ENCODE data around the gene RANBP1.

RANBP1 gene

DNA sequence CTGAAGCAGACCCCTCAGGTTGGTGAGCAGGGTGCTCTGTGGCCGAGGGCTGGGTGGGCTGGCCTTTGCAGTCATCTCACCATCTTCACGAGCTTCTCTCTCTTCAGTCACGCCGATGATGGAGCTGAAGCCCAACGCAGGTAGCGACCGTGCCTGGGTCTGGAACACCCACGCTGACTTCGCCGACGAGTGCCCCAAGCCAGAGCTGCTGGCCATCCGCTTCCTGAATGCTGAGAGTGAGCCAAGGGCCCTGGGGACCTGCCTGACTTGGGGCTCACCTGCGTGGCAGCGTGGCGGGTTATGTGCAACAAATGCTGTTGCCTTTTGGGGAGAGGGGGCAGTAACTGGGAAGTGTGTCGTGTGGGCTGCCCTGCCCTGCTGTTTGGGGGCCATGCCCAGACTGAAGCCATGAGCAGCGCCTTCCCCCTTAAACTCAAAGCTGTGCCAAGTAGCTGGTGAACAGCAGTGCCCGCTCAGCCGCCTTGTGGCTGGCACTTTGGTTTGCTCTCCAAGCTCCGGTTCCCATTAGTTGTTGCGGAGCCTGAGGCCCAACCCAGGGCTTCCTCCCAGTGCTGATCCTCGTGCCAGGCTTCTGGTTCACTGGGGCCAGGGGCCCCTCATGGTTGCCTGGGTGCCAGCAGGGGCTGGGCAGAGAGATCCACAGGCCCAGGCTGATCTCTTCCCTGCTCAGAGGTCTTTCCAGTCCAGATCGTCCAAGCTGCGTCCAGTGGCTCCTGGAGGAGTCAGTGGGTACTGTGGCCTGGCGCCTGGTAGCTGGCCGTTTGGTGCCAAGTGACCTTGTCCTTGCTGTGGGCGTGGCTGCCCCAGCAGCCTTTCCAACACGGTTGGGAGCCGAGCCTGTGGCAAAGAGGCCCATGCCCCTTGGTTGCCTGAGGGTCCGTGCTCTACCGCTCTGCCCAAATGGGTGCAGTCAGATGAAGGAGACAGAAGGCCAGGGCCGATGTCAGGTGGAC, 9.6 kb downstream of the RANBP1 start:
- DNase-seq, result no peak

DNA sequence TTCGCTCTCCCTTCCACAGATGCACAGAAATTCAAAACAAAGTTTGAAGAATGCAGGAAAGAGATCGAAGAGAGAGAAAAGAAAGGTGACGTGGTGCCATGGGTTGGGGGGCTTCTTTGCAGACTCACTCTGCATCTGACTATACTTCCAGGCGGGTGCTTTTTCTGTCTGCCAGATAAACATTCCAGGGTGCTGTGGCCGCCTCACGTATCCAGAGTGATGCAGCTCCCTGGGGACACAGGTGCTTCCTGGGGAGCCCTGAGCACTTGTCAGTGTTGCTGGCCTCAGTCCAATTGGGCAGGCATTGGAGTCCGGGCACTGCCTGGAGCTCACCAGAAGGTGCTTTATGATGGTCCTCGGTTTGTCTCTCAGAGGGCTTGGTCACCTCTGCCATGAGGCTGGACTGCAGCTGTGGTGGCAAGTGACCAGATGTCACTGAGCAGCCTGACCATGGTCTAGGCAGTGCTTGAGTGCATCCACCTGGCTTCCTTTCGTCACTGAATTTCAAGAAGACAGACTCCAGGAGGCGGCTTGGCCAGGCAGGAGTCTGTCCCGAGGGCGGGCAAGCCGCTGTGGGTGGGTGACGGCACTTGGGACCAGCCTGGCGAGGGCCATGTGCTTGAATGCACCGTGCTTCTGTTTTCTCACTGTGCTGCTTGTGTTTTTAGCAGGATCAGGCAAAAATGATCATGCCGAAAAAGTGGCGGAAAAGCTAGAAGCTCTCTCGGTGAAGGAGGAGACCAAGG, 10.6 kb downstream of the RANBP1 start:
- DNase-seq, result no peak

DNA sequence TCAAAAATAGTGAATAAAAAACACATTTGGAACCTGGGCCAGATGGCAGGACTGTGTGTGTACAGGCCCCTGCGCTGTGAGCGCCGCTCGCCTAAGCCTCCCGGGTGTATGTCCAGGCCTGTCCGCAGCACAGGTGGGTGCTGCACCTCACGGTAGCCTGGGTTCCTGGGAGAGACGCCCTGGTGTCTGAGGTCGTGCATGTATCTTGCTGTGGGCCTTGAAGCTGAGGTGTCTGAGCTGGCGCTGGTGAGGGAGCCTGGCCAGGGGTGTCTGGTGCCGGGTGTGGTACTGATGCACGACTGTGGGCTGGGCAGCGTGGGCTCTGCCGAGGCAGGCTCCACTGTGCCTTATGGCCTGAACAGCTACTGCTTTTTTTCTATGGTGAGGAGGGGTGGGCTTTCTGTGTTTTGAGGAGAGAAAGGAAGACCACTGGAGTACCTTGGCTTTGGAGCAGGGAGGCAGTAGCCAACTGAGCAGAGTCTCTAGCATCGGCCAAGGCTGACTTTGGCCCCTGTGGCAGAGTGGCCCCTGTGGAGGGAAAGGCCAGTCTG, 11.5 kb downstream of the RANBP1 start:
- no peak for DNase-seq

DNA sequence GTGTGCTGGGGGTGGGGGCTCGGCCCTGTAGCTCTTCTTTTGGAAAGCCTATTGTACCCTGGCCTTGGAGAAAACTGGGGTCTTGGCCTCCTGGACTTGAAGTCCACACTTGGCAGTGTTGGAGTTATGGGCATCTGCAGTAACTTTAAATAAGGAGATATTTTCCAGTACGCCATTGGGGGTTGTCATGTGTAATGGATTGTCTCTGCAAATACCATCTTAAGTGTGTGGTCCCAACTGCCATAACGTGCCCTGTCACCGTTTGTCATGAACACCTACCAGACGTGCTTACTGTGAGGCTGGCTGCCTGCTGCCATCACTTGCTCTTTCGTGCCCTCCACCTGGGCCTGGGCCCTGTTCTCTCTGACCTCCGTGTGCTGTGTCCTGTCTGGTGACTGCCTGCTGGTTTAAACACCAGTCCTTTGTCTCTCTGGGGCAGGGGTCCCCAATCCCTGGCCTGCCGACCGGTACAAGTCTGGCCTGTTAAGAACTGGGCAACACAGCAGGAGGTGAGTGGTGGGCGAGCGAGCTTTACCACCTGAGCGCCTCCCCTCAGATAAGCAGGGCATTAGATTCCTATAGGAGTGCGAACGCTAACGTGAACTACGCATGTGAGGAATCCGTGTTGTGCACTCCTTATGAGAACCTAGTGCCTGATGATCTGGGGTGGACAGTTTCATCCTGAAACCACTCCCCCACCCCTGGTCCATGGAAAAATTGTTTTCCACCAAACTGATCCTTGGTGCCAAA, 12.1 kb downstream of the RANBP1 start:
- no peak for DNase-seq

DNA sequence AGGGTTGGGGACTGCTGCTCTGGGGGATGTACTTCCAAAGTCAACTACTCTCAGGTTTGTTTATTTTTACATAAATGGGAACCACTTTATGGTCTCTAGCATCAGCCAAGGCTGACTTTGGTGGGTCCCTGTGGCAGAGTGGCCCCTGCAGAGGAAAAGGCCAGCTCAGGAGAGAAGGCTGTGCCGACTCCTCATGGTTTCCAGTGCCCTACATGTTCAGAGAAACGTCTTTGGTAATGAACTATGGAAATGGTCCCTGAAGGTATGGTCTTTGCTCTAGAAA, 12.7 kb downstream of the RANBP1 start:
- DNase-seq, result no peak

DNA sequence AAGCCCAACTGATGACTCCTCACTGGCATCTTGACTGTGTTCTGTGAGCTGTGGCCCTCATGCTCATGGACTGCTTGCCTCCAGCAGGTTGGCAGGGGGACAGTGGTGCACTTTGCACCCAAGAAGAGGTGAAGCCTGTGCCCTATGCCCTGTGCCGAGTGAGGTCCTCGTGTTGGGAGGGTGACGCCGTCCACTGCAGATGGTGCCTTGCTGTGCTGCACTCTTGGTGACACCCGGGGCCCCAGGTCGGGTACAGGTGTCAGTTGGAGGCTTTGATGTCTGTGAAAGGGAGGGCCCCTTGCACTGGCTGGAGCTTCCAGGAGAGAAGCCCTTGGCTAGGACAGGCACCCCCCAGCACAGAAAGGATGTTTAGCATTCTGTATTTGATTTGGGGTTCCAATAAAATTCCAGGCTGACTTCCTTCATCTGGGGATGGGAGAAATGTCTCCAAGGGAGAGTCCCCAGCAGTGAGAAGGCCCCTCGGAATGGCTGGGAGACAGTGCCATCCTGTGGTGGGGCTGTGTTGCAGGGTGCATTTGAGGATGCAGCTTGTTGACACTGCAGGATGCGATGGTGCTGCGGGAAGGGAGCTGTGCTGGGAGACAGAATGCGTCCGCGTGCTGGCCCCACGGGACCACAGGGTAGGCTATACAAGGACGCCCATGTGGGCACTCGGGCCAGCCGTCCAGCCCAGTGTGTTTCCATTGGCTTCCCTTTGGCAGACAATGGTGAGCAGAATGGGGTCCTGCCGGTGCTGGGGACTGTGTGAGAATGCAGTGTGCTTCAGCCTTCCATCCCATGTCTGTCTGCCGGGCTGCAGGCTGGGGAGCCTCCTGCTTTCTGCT, 13.2 kb downstream of the RANBP1 start:
- peak; percentile 30 for DNase-seq

DNA sequence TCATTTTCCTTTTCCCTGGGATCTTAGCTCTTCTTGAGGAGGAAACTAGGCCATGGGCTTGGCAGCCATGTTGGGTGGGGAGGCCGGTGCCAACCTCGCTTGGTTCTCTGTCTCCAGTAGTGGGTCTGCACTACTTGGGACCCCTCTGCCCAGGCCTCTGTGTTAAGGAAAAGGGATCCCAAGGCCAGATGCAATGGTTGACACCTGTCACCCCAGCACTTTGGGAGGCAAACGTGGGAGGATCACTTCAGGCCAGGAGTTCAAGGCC, 13.8 kb downstream of the RANBP1 start:
- no peak for DNase-seq

DNA sequence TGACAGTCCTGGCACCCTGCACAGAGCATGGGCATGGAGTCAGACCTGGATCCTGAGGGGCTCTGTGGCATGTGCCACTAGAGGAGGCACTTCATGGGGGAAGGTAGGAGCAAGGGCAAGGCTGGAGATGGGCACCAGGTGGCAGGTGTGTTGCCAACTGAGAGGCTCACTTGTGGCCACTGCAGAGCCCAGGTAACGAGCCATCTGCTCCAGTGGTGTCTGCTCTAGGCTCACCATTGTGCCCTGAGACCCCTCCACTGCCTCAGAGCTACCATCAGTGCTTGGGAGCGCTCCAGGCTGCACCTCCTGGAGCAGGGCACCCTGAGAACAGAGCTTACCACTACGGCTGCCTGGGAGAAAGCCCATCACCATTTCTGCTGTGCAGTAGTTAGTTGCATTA, 14.4 kb downstream of the RANBP1 start:
- DNase-seq, result no peak

DNA sequence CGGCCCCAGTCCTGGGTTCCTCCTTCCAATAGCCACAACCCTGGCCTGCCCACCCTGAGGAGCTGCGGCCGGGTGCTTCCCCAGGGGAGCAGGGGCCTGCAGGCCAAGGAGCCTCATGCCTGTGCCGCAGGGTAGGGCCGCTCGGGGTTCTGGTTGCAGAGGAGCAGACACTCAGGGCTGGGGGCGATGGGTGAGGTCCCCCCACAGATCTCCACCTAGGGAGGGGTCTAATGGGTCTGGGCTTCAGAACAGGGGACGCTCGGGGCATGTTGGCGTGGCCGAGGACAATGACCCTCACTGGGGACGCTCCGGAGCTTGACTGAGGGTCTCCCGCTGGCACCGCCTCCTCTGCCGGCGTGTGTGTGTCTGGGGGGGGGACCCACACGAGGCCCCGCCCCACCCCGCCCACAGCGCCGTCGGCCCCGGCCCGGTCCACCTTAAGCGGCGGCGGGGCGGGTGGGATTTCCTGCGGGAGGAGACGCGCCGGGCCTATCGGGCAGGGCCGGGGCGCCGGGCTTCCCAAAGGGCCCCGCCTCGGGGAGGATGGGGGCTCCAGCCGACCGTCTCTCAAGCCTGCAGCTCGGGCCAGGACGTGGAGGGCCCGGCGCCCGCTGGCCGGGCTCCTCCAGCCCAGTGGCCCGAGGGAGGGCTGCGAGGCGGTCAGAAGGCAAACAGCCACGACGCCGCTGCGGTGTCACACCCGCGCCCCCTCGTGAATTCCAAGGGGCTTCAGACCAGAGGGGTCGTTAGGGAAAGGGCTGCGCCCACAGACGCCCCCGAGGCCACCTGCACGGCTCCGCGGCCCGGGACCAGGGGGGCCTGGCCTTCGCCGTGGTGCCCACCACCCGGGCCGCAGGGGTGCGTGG, 15.1 kb downstream of the RANBP1 start:
- DNase-seq, result peak; percentile 82

DNA sequence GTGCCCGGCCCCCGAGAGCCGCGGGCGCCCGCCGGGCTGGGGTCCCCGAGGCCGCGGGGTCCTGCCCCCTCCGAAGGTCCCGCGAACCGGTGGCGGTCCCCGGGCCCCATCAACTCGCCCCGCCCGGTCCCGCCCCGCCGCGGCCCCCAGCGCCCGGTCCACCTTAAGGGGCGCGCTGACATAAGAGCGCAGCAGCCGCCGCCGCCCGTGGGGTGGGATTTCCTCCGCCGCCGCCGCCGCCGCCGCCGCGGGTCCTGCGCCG, 15.6 kb downstream of the RANBP1 start, which contains the start of gene ZDHHC8:
Gene ZDHHC8 (plus strand): TSS at position 208 of the 262 bp plus-strand sequence. CDS start 144 bp downstream, outside the sequence.
- peak; percentile 34 for DNase-seq

DNA sequence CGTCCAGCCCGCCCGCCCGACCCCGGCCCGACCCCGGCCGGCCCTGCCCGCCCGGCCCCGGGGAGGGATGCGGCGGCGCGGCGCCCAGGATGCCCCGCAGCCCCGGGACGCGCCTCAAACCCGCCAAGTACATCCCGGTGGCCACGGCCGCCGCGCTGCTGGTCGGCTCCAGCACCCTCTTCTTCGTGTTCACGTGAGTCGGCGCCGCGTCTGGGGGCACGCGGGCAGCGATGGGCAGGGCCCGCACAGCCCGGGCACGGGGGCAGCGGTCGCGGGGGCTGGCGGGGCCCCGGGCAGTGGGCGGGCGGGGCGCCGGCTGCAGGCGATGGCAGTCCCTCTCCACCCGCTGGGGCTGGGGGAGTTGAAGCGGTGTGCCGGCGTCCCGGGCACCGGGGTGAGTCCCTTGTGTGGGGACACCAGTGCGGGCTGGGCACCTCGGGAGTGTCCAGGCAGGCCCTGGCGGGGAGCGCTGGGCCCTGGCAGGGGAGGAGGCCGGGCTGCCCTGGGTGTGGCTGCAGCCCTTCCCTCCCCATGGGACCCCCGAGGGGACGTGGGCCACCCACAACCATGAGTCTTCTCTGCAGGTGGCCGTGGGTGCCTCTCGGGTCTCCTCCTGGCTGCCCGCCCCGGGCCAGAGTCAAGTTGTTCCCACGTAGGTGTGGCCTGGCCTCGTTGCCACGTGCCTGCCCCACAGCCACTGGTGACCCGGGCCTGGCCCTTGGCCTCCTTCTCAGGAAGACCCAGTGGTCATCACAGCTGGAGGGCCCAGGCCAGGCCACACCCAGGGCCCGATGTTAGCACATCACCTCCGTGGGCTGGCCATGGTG, 16.2 kb downstream of the RANBP1 start:
- DNase-seq, result no peak

DNA sequence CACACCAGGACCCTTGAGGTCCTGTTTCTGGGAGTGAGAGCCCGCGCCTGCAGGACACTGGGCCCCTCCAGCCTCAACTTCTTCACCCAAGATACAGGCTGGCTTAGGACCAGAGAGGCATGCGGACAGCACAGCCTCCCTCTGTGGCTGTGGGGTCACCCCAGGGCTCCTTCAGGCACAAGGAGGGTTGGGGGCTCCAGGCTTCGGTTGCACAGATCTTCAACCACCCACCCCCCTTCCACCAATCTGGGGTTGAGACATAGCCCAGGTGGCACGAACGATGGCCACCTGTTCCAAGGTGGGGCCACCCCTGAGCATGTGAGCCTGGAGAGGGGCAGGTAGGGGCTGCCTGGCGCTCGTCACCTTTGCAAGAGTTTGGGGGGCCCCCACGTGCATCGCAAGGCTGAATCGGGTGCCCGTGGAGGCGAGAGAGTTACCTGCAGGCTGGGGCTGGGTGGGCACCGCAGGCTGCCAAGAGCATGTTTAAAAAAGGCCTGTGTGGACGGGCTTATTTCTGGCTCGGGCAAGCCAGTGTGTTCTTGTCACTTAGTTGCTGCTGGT, 16.9 kb downstream of the RANBP1 start:
- no peak for DNase-seq

DNA sequence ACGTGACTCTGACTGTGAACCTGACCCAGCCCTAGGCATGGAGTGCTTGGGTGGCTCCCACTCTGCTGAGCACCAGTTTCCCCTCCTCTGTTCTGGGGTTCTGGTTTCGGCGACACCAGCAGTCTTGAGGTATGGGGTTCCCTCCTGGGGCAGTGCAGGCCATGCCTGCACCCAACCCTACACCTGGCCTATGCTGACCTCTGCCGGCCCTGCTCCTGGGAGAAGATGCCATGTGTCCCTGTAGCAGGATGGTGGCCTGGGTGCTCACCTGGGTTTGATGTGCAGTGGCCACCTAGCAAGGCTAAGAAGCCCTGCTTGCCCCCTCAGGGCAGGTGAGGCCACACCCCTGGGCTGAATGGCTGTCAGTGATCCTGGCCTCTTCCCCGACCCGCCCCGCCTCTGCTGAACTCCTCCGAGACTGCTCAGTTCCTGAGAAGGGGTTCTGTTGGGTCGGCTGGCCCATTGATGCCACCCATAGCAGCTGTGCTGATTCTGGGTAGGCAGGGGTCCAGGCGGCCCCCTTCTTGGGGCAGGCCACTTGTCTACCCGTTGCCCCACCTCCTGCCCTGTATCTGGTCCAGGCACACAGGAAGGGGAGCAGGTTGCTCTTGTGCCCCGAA, 18.1 kb downstream of the RANBP1 start:
- no peak for DNase-seq

DNA sequence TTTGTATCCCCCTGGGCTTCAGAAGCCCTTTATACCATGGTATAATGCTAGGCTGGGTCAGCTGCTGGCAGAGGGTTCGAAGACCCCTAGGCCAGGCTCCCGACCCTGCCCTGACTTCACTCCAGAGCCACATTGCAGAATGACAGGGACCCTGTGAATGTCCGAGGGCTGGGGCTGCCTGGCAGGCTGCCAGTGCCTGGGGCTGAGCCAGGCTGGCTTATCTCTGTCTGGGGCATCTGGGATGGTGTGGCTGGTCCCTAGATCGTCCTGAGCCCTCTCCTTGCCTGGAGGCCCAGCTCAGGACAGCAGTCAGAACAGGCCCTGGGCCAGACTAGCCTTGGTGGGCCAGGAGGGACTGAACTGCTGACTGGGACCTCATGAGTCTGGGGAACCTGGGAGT, 19.4 kb downstream of the RANBP1 start:
- no peak for DNase-seq

DNA sequence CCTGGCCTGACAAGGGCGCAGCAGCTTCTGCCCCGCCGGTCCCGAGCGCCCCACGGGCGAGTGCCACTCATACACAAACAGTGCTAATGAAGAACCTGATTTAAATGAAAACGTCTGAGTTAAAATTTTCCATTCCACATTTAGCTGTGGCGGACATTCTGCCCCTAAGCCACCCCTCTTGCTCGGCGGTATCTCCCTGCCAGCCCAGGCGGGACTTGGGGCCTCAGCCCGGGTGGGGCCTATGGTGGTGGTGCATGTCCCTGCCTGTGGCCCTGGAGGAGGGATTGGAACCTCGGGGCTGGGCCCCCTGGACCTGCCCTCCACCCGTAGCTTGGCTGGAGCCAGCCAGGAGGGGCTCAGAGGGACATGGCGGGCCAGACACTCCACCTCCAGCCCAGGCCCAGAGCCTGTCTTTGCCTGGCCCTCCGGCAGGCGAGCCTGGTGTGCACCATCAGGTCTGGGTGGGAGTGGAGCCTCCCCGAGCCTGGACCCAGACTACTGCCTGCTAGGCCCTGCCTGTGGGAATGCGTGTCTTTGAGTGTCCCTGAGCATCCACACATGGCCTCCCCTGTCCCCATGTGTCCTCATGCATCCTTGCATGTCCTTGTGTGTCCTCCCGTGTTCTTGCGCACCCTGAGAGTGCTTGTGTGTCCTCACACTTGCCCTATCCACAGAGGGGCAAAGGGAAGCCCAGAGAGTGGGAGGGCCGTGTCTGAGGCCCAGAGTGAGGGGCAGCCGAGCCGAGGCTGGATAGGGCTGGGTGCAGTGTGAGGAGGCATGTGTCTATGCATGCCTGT, 20.1 kb downstream of the RANBP1 start:
- no peak for DNase-seq

DNA sequence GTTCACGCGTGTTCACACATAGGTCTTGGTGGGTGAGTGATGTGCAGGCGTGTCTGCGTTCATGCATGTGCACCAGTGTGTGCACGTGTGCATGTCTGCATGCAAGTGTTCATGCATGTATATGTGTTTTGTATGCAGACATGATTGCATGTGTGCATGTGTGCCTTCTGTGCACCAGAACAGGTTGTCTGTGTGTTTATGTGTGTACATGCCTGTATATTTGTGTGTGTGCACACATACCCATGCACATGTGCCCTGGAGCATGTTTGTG, 20.6 kb downstream of the RANBP1 start:
- no peak for DNase-seq

DNA sequence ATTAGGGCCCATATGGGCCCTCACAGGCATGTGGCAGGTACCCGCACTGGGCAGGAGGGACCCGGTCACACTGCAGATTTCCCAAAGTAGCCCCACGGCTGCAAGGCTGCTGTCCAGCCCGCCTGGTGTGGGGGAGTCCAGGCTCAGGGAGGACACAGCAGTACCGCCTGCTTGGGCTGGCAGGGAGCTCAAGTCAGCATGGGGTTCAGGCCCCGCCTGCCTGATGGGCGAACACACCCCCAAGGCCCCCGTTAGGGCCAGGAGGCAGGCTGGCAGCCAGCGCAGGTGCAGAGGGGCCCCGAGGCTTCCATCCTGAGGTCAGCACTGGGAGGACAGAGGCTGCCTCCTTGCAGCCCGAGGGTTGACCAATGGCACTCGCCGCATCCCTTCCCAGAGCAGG, 21.2 kb downstream of the RANBP1 start:
- no peak for DNase-seq

DNA sequence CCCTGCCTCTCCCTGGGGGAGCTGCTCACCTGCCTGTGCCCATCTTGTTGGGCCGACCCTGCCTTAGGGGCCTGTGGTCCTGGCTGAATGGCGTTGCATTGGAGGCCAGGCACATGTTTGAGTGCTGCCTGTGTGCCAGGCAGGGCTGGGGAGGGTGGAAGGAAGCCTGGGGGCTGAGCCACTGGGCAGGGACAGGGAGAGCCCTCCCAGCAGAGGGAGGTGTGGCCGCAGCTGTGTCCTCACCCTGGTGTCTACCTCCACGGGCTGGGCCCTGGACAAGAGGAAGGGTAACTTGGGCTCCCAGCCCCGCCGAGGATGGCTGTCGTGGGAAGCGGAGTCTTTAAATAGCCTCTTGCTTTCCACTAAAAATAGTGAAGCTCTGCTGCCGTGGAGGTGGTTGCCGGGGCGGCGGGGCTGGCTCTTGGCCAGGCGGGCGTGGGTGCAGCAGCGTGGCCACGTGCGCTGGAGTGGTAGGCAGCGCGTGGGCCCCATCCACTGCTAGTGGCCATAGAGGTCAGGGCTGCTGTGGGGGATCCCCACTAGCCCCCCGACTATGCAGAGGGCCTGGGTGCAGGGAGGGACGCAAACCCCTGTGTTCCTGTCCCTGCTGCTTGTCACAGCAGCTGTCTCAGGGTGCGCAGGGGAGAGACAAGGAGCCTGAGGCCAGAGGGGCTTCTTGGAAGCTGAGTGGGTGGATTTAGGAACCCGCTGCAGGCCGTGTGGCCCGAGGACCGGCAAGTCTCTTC, 21.9 kb downstream of the RANBP1 start:
- DNase-seq, result no peak

DNA sequence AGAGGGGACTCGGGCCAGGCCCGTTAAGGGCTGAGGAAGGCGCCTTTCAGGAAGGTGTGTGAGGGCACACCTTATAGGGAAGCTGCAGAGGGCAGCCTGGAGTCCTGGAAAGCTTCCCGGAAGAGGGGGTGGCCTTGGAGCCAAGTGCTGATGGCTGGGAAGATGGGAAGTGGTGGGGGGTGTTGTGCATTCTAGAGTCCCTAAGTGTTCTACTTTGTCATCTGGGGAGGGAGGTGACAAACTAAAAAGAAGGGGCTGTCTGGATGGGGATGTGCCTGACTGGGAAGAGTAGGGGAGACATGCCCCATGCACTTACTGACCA, 22.5 kb downstream of the RANBP1 start:
- DNase-seq, result no peak

Data from fibroblast of skin of back (primary cell).